H9 (cell line): ENCODE results near the gene KIF18A. TPM values are rescaled to one million over a fixed set of nuclear protein-coding genes. Genes with fewer than 3 reads are reported as not detected.

Source experiments
- DNase-seq: peaks from one replicate; pipeline ENCODE4 v3.0.0-alpha.2; 2017
- H2AFZ ChIP-seq: one replicate; pipeline ENCODE4 v1.6.1; 2013; ENCODE audit warnings: mild to moderate bottlenecking, low read length, control low read depth, moderate library complexity
- H2AK5ac ChIP-seq: 2 replicates; pipeline ENCODE4 v1.6.1; 2013; ENCODE audit warnings: low read length, control low read depth, mixed read lengths; ENCODE audit not compliant: insufficient read length
- H2BK120ac ChIP-seq: one replicate; pipeline ENCODE4 v1.6.1; 2013; ENCODE audit warnings: low read depth, mild to moderate bottlenecking, low read length, control low read depth, inconsistent platforms; ENCODE audit not compliant: poor library complexity, severe bottlenecking
- H2BK12ac ChIP-seq: 2 replicates; pipeline ENCODE4 v1.6.1; 2013; ENCODE audit warnings: low read length, control low read depth, mixed read lengths, low read depth; ENCODE audit not compliant: insufficient read length
- H2BK15ac ChIP-seq: 2 replicates; pipeline ENCODE4 v1.6.1; 2013; ENCODE audit warnings: low read depth, low read length, control low read depth
- H2BK20ac ChIP-seq: one replicate; pipeline ENCODE4 v1.6.1; 2013; ENCODE audit warnings: low read depth, mild to moderate bottlenecking, low read length, control low read depth, inconsistent platforms; ENCODE audit not compliant: poor library complexity, severe bottlenecking
- H2BK5ac ChIP-seq: 2 replicates; pipeline ENCODE4 v1.6.1; 2013; ENCODE audit warnings: low read length, control low read depth, mixed read lengths; ENCODE audit not compliant: insufficient read length
- H3K14ac ChIP-seq: 2 replicates; pipeline ENCODE4 v1.6.1; 2013; ENCODE audit warnings: low read length, control low read depth; ENCODE audit not compliant: insufficient read depth
- H3K18ac ChIP-seq: 2 replicates; pipeline ENCODE4 v1.6.1; 2013; ENCODE audit warnings: low read depth, mild to moderate bottlenecking, mixed read lengths, low read length, control low read depth; ENCODE audit not compliant: insufficient read length
- H3K23ac ChIP-seq: 2 replicates; pipeline ENCODE4 v1.6.1; 2013; ENCODE audit warnings: low read length, control low read depth, mixed read lengths, low read depth; ENCODE audit not compliant: insufficient read length
- H3K23me2 ChIP-seq: 2 replicates; pipeline ENCODE4 v1.6.1; 2013; ENCODE audit warnings: low read depth, mild to moderate bottlenecking, mixed read lengths, low read length, control low read depth; ENCODE audit not compliant: insufficient read length, poor library complexity, severe bottlenecking
- H3K27ac ChIP-seq: 2 replicates; pipeline ENCODE4 v1.5.1; 2013; ENCODE audit warnings: low read length, control low read depth, mixed read lengths, low read depth; ENCODE audit not compliant: insufficient read length
- H3K27me3 ChIP-seq: 2 replicates; pipeline ENCODE4 v1.6.1; 2013; ENCODE audit warnings: low read length, control low read depth, inconsistent platforms; ENCODE audit not compliant: insufficient read depth
- H3K4ac ChIP-seq: 2 replicates; pipeline ENCODE4 v1.6.1; 2013; ENCODE audit warnings: low read depth, mild to moderate bottlenecking, control low read depth, inconsistent platforms, low read length, moderate library complexity
- H3K4me1 ChIP-seq: 2 replicates; pipeline ENCODE4 v1.6.1; 2013; ENCODE audit warnings: low read length, control low read depth, inconsistent platforms; ENCODE audit not compliant: insufficient read depth
- H3K4me2 ChIP-seq: 2 replicates; pipeline ENCODE4 v1.6.1; 2013; ENCODE audit warnings: low read length, control low read depth, mixed read lengths; ENCODE audit not compliant: insufficient read length, insufficient read depth
- H3K56ac ChIP-seq: 2 replicates; pipeline ENCODE4 v1.6.1; 2013; ENCODE audit warnings: low read depth, mild to moderate bottlenecking, mixed read lengths, low read length, control low read depth; ENCODE audit not compliant: insufficient read length
- H3K79me1 ChIP-seq: 2 replicates; pipeline ENCODE4 v1.6.1; 2013; ENCODE audit warnings: low read depth, mild to moderate bottlenecking, moderate library complexity, low read length, control low read depth, inconsistent platforms; ENCODE audit not compliant: insufficient read depth, poor library complexity, severe bottlenecking
- H3K79me2 ChIP-seq: 2 replicates; pipeline ENCODE4 v1.6.1; 2013; ENCODE audit warnings: low read length, control low read depth, inconsistent platforms; ENCODE audit not compliant: insufficient read depth
- H3K9ac ChIP-seq: 2 replicates; pipeline ENCODE4 v1.6.1; 2013; ENCODE audit warnings: low read length, control low read depth, mixed read lengths; ENCODE audit not compliant: insufficient read length; ENCODE audit errors: extremely low read depth
- H3K9me3 ChIP-seq: one replicate; pipeline ENCODE4 v1.6.1; 2013; ENCODE audit warnings: low read depth, low read length, inconsistent platforms; ENCODE audit not compliant: control insufficient read depth
- H3T11ph ChIP-seq: one replicate; pipeline ENCODE4 v1.6.1; 2013; ENCODE audit warnings: mild to moderate bottlenecking, low read length, control low read depth, inconsistent platforms
- H4K20me1 ChIP-seq: one replicate; pipeline ENCODE4 v1.6.1; 2013; ENCODE audit not compliant: control insufficient read depth, insufficient read length, insufficient read depth
- H4K5ac ChIP-seq: 2 replicates; pipeline ENCODE4 v1.6.1; 2013; ENCODE audit warnings: low read depth, mild to moderate bottlenecking, mixed read lengths, low read length, control low read depth; ENCODE audit not compliant: insufficient read length
- H4K8ac ChIP-seq: replicated peaks from 2 replicates; pipeline ENCODE4 v1.6.1; 2013; ENCODE audit warnings: low read length, control low read depth, mixed read lengths, low read depth; ENCODE audit not compliant: insufficient read length
- H4K91ac ChIP-seq: 2 replicates; pipeline ENCODE4 v1.6.1; 2013; ENCODE audit warnings: low read depth, mild to moderate bottlenecking, moderate library complexity, mixed read lengths, low read length, control low read depth; ENCODE audit not compliant: insufficient read length
- H3K27ac Mint-ChIP-seq, 3 experiments: 2 replicates in 2 of 3; 3 replicates in 1 of 3; pipeline ENCODE4 v1.8.0; 2020 to 2021; ENCODE audit warnings: mixed read lengths in 3 of 3, mild to moderate bottlenecking in 1 of 3, moderate library complexity in 1 of 3
- H3K27me3 Mint-ChIP-seq: 2 replicates; pipeline ENCODE4 v1.8.0; 2021; ENCODE audit warnings: low read depth, mild to moderate bottlenecking, moderate library complexity, mixed read lengths
- H3K36me3 Mint-ChIP-seq, 3 experiments: 2 replicates in 2 of 3; 3 replicates in 1 of 3; pipeline ENCODE4 v1.8.0; 2020 to 2021; ENCODE audit warnings: low read depth in 3 of 3, mixed read lengths in 3 of 3; ENCODE audit not compliant: insufficient read depth in 1 of 3
- H3K4me1 Mint-ChIP-seq, 2 experiments: 2 replicates each; pipeline ENCODE4 v1.8.0; 2020; ENCODE audit warnings: mixed read lengths in 2 of 2
- H3K4me3 Mint-ChIP-seq, 2 experiments: 2 replicates in 1 of 2; 3 replicates in 1 of 2; pipeline ENCODE4 v1.8.0; 2020 to 2021; ENCODE audit warnings: mild to moderate bottlenecking in 2 of 2, mixed read lengths in 2 of 2, moderate library complexity in 1 of 2
- H3K9me3 Mint-ChIP-seq, 2 experiments: 2 replicates in 1 of 2; 3 replicates in 1 of 2; pipeline ENCODE4 v1.8.0; 2020; ENCODE audit warnings: mild to moderate bottlenecking in 2 of 2, mixed read lengths in 2 of 2, moderate library complexity in 1 of 2
- CTCF ChIP-seq: fragments of 200-600 bp; sonication (generic); conservative IDR thresholded peaks from 3 replicates; pipeline ENCODE4 v1.8.0; 2021; ENCODE audit warnings: antibody characterized with exemption, mild to moderate bottlenecking
- WGBS: extraction: QIAGEN DNeasy Blood & Tissue Kit; methylation state at CpG from one replicate; pipeline ENCODE4 v1.1.7; 2013; ENCODE audit warnings: missing lambda C conversion rate, low lambda C conversion rate, mixed read lengths; ENCODE audit not compliant: insufficient read length; ENCODE audit errors: extremely low coverage; 5-methylcytosine and 5-hydroxymethylcytosine counted together
- total RNA-seq: library from RNA; stranded (reverse); gene quantifications from 2 replicates; pipeline ENCODE4 v1.2.1, GENCODE V29; 2021

Gene KIF18A
- total RNA-seq, 1 experiment from 2014 or later = 25.9 TPM

GRCh38 chr11:27991736-27992135 lies 116.2 kb downstream of the KIF18A start:
- WGBS = no CpG with 5 or more reads among the region's 1 CpG
- H3K4me3 Mint-ChIP-seq = no peak overlapping the region
- Histone ChIP-seq H3K4me2 (no peak overlapping the region), H3K23ac (no peak overlapping the region), H2AK5ac (no peak overlapping the region), H3K23me2 (no peaks in the 10 kb centered on the region), H3K56ac (no peak overlapping the region), H3K27me3 (no peaks in the 10 kb centered on the region), H2BK15ac (no peak overlapping the region), H4K91ac (no peak overlapping the region), H2AFZ (no peak overlapping the region), H2BK12ac (no peak overlapping the region), H3K18ac (no peak overlapping the region), H4K5ac (no peak overlapping the region), H3T11ph (no peak overlapping the region), H3K9ac (no peak overlapping the region), H3K14ac (no peak overlapping the region), H3K79me2 (no peaks in the 10 kb centered on the region), H4K20me1 (no peaks in the 10 kb centered on the region), H2BK20ac (no peak overlapping the region), H3K9me3 (no peaks in the 10 kb centered on the region), H3K4me1 (no peaks in the 10 kb centered on the region), H2BK120ac (no peak overlapping the region), H3K79me1 (no peaks in the 10 kb centered on the region), H2BK5ac (no peak overlapping the region), H3K27ac (no peak overlapping the region), H3K4ac (no peak overlapping the region), H4K8ac (no peak overlapping the region)
- no peaks in the 10 kb centered on the region for H3K9me3 Mint-ChIP-seq
- no peak for TF ChIP-seq CTCF
- H3K4me1 Mint-ChIP-seq = no peaks in the 10 kb centered on the region
- no peaks in the 10 kb centered on the region for H3K36me3 Mint-ChIP-seq
- no peak for DNase-seq
- H3K27ac Mint-ChIP-seq = no peak overlapping the region
- no peaks in the 10 kb centered on the region for H3K27me3 Mint-ChIP-seq
